OCI-LY1 (cell line): Measurements from ENCODE around the gene MYO9A.

Experiments used
- H2AFZ ChIP-seq: fragments of 200-600 bp; sonication (generic), shearing (Covaris generic); 2 replicates; pipeline ENCODE4 v1.6.0; 2014; ENCODE audit warnings: antibody characterized with exemption, mild to moderate bottlenecking, low read length
- H3F3A ChIP-seq: fragments of 200-600 bp; sonication (generic), shearing (Covaris generic); 2 replicates; pipeline ENCODE4 v1.6.0; 2014; ENCODE audit warnings: mild to moderate bottlenecking, antibody characterized with exemption, low read length, moderate library complexity; ENCODE audit not compliant: insufficient read depth
- H3K27ac ChIP-seq: fragments of 200-600 bp; sonication (generic); 2 replicates; pipeline ENCODE4 v1.5.1; 2014; ENCODE audit warnings: low read length, mixed run types, mild to moderate bottlenecking, low read depth; ENCODE audit not compliant: poor library complexity, severe bottlenecking
- H3K27me3 ChIP-seq: fragments of 200-600 bp; sonication (generic); 2 replicates; pipeline ENCODE4 v1.6.0; 2014; ENCODE audit warnings: antibody characterized with exemption, mild to moderate bottlenecking, low read length, moderate library complexity; ENCODE audit not compliant: insufficient read depth
- H3K36me3 ChIP-seq: fragments of 200-600 bp; sonication (generic); 2 replicates; pipeline ENCODE4 v1.6.1; 2014; ENCODE audit warnings: mild to moderate bottlenecking, antibody characterized with exemption, low read length, moderate library complexity, mixed read lengths; ENCODE audit not compliant: insufficient read depth
- H3K4me1 ChIP-seq: fragments of 200-600 bp; sonication (generic); 2 replicates; pipeline ENCODE4 v1.5.1; 2014; ENCODE audit warnings: mild to moderate bottlenecking, low read length, moderate library complexity; ENCODE audit not compliant: insufficient read depth, severe bottlenecking
- H3K4me2 ChIP-seq: fragments of 200-600 bp; sonication (generic), shearing (Covaris generic); 2 replicates; pipeline ENCODE4 v1.6.1; 2014; ENCODE audit warnings: low read length
- H3K4me3 ChIP-seq: fragments of 200-600 bp; sonication (generic); 2 replicates; pipeline ENCODE4 v1.5.1; 2014; ENCODE audit warnings: low read length, low read depth, mild to moderate bottlenecking, mixed read lengths; ENCODE audit not compliant: poor library complexity, severe bottlenecking
- H3K79me2 ChIP-seq: fragments of 200-600 bp; shearing (Covaris generic); 2 replicates; pipeline ENCODE4 v1.6.1; 2016; ENCODE audit warnings: mixed run types, low read length, mixed read lengths; ENCODE audit not compliant: insufficient read depth
- H3K9ac ChIP-seq: fragments of 200-600 bp; sonication (generic), shearing (Covaris generic); 2 replicates; pipeline ENCODE4 v1.6.1; 2014; ENCODE audit warnings: mild to moderate bottlenecking, low read length, mixed read lengths
- H3K9me2 ChIP-seq: fragments of 200-600 bp; sonication (generic), shearing (Covaris generic); 2 replicates; pipeline ENCODE4 v1.6.1; 2014; ENCODE audit warnings: low read depth, mild to moderate bottlenecking, low read length, mixed read lengths
- H3K9me3 ChIP-seq: fragments of 200-600 bp; shearing (Covaris generic); 2 replicates; pipeline ENCODE4 v1.6.1; 2014; ENCODE audit warnings: low read length, mixed read lengths
- H4K20me1 ChIP-seq: fragments of 200-600 bp; sonication (generic), shearing (Covaris generic); 2 replicates; pipeline ENCODE4 v1.6.0; 2016; ENCODE audit warnings: mild to moderate bottlenecking, low read length; ENCODE audit not compliant: insufficient read depth
- EZH2 ChIP-seq: fragments of 200-600 bp; sonication (generic), shearing (Covaris generic); IDR thresholded peaks from 2 replicates; pipeline ENCODE4 v1.8.0; 2017; ENCODE audit warnings: borderline replicate concordance, mixed run types, mild to moderate bottlenecking, antibody characterized with exemption, low read length, moderate library complexity, mixed read lengths
- TF ChIP-seq, protein P1 (sequence below): fragments of 200-600 bp; sonication (generic), shearing (Covaris generic); IDR thresholded peaks from 2 replicates; pipeline ENCODE4 v1.5.1; 2017; ENCODE audit warnings: mild to moderate bottlenecking, antibody characterized with exemption, low read length, moderate library complexity, mixed read lengths

MYO9A gene

GRCh38 chr15:72063186-72063585, 54.8 kb downstream of the MYO9A start:
- Histone ChIP-seq H3K27ac (no peak overlapping the region), H2AFZ (no peak overlapping the region), H3K9ac (no peak overlapping the region), H3K4me1 (peaks cover 10% of the 10 kb centered on the region), H3K9me3 (no peaks in the 10 kb centered on the region), H3K79me2 (peaks cover 29% of the 10 kb centered on the region), H3K4me2 (no peak overlapping the region), H4K20me1 (no peaks in the 10 kb centered on the region), H3F3A (no peaks in the 10 kb centered on the region), H3K27me3 (no peaks in the 10 kb centered on the region), H3K36me3 (no peaks in the 10 kb centered on the region), H3K4me3 (no peak overlapping the region), H3K9me2 (no peaks in the 10 kb centered on the region)
- TF ChIP-seq, protein P1, sequence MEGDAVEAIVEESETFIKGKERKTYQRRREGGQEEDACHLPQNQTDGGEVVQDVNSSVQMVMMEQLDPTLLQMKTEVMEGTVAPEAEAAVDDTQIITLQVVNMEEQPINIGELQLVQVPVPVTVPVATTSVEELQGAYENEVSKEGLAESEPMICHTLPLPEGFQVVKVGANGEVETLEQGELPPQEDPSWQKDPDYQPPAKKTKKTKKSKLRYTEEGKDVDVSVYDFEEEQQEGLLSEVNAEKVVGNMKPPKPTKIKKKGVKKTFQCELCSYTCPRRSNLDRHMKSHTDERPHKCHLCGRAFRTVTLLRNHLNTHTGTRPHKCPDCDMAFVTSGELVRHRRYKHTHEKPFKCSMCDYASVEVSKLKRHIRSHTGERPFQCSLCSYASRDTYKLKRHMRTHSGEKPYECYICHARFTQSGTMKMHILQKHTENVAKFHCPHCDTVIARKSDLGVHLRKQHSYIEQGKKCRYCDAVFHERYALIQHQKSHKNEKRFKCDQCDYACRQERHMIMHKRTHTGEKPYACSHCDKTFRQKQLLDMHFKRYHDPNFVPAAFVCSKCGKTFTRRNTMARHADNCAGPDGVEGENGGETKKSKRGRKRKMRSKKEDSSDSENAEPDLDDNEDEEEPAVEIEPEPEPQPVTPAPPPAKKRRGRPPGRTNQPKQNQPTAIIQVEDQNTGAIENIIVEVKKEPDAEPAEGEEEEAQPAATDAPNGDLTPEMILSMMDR: no peak
- TF ChIP-seq EZH2: no peak

GRCh38 chr15:72062319-72062718, 55.6 kb downstream of the MYO9A start:
- TF ChIP-seq, protein P1: no peak
- TF ChIP-seq EZH2: no peak
- H3K9ac ChIP-seq: no peak overlapping the region
- peaks cover 27% of the 10 kb centered on the region for H3K79me2 ChIP-seq
- H3F3A ChIP-seq: no peaks in the 10 kb centered on the region
- no peaks in the 10 kb centered on the region for H3K9me3 ChIP-seq
- H3K27me3 ChIP-seq: no peaks in the 10 kb centered on the region
- no peak overlapping the region for H3K4me2 ChIP-seq
- H4K20me1 ChIP-seq: no peaks in the 10 kb centered on the region
- H3K4me1 ChIP-seq: peaks cover 10% of the 10 kb centered on the region
- H3K4me3 ChIP-seq: no peak overlapping the region
- no peak overlapping the region for H3K27ac ChIP-seq
- no peak overlapping the region for H2AFZ ChIP-seq
- H3K9me2 ChIP-seq: no peaks in the 10 kb centered on the region
- H3K36me3 ChIP-seq: no peaks in the 10 kb centered on the region

DNA sequence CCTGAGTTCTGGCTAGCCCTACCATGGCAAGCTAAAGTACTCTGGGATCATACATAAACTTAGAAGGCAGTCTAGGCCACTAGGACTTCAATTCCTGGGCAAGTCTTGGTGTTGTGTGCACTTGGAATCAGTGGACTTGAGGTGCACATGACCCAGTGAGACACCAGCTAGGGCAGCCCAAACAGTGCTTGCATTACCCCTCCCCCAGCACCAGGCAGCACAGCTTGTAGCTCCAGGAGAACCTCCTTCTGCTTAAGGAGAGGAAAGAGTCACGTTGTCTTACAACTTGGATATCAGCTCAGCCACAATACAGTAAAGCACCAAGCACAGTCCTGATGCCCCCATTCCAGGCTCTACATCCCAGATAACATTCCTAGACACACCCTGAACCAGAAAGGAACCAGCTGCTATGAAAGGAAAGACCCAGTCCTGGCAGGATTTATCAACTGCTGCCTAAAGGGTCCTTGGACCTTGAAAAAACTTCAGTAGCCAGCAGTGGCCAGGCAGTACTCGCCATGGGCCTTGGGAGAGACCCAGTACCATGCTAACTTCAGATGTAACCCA, 57.2 kb downstream of the MYO9A start:
- H3K27me3 ChIP-seq: no peaks in the 10 kb centered on the region
- no peaks in the 10 kb centered on the region for H3K36me3 ChIP-seq
- H3K27ac ChIP-seq: no peak overlapping the region
- no peak overlapping the region for H3K4me2 ChIP-seq
- H2AFZ ChIP-seq: no peak overlapping the region
- no peaks in the 10 kb centered on the region for H3F3A ChIP-seq
- no peak overlapping the region for H3K4me3 ChIP-seq
- TF ChIP-seq, protein P1: no peak
- TF ChIP-seq EZH2: no peak
- H3K9me3 ChIP-seq: no peaks in the 10 kb centered on the region
- no peaks in the 10 kb centered on the region for H3K9me2 ChIP-seq
- peaks cover 24% of the 10 kb centered on the region; the same call in 1 of the 2 replicates for H3K79me2 ChIP-seq
- no peak overlapping the region for H3K9ac ChIP-seq
- no peaks in the 10 kb centered on the region for H4K20me1 ChIP-seq
- peaks cover 10% of the 10 kb centered on the region for H3K4me1 ChIP-seq
